ENCODE data around the gene THSD4. TPM values are rescaled to one million over a fixed set of nuclear protein-coding genes. Genes with fewer than 3 reads are reported as not detected.

THSD4 gene
- total RNA-seq, 4 donors from 2014 or later: 39.4 to 232 (median 127) TPM

GRCh38 chr15:71346464-71346863 is 231.2 kb downstream of the THSD4 start:
- no peaks in the 10 kb centered on the region for H3K27me3 ChIP-seq
- no peaks in the 10 kb centered on the region for H3K9me3 ChIP-seq
- H3K4me3 ChIP-seq: no peak overlapping the region
- no peaks in the 10 kb centered on the region for H3K4me1 ChIP-seq
- intact Hi-C loops (cut with DNase I): no loop called here
- TF ChIP-seq POLR2A (IDR thresholded peaks at IDR 0.05) (no peak), CTCF (IDR thresholded peaks at IDR 0.05) (no peak)
- WGBS, 2 donors: 92 to 93% methylated on average over 5 of the region's 5 CpGs
- no peak overlapping the region for H3K27ac ChIP-seq
- DNase-seq: no peak
- no peaks in the 10 kb centered on the region for H3K36me3 ChIP-seq

GRCh38 chr15:71348597-71348996 is 233.3 kb downstream of the THSD4 start:
- WGBS, 2 donors: 74 to 75% methylated on average over 1 of the region's 1 CpG
- Histone ChIP-seq H3K36me3 (no peaks in the 10 kb centered on the region), H3K27me3 (no peaks in the 10 kb centered on the region), H3K4me1 (peaks cover 0 to 10% (median 7%) of the 10 kb centered on the region in 3 donors), H3K4me3 (no peak overlapping the region), H3K9me3 (no peaks in the 10 kb centered on the region), H3K27ac (no peak overlapping the region)
- intact Hi-C loops (cut with DNase I): no loop called here
- TF ChIP-seq CTCF (IDR thresholded peaks at IDR 0.05): no peak
- no peak for TF ChIP-seq POLR2A (IDR thresholded peaks at IDR 0.05)
- DNase-seq: no peak

- Histone ChIP-seq H3K9me3 (no peaks in the 10 kb centered on the region), H3K36me3 (no peaks in the 10 kb centered on the region), H3K4me1 (peaks cover 0 to 17% (median 8%) of the 10 kb centered on the region in 3 donors), H3K4me3 (no peak overlapping the region), H3K27ac (no peak overlapping the region), H3K27me3 (no peaks in the 10 kb centered on the region)
- no peak for TF ChIP-seq POLR2A (IDR thresholded peaks at IDR 0.05)
- TF ChIP-seq CTCF (IDR thresholded peaks at IDR 0.05): no peak
- intact Hi-C loops (cut with DNase I): no loop called here
- WGBS, 2 donors: 75 to 92% methylated on average over 4 of the region's 4 CpGs
- DNase-seq: no peak
Observed at GRCh38 chr15:71349336-71349735, 234.1 kb downstream of the THSD4 start.

- Histone ChIP-seq H3K27ac (no peak overlapping the region), H3K9me3 (no peaks in the 10 kb centered on the region), H3K36me3 (no peaks in the 10 kb centered on the region), H3K4me1 (peaks cover 4 to 23% (median 14%) of the 10 kb centered on the region in 3 donors), H3K4me3 (no peak overlapping the region), H3K27me3 (no peaks in the 10 kb centered on the region)
- TF ChIP-seq POLR2A (IDR thresholded peaks at IDR 0.05) (no peak), CTCF (IDR thresholded peaks at IDR 0.05) (no peak)
- intact Hi-C loops (cut with DNase I): no loop called here
- no peak for DNase-seq
- WGBS, 2 donors: 81 to 85% methylated on average over 7 of the region's 7 CpGs
Observed at GRCh38 chr15:71349736-71350526, 234.7 kb downstream of the THSD4 start.

GRCh38 chr15:71350622-71351378 is 235.5 kb downstream of the THSD4 start:
- Histone ChIP-seq H3K9me3 (no peaks in the 10 kb centered on the region), H3K36me3 (no peaks in the 10 kb centered on the region), H3K27me3 (no peaks in the 10 kb centered on the region), H3K4me1 (peaks cover 5 to 31% (median 18%) of the 10 kb centered on the region in 3 donors), H3K4me3 (no peak overlapping the region), H3K27ac (no peak overlapping the region)
- intact Hi-C loops (cut with DNase I): no loop called here
- DNase-seq: no peak
- no peak for TF ChIP-seq POLR2A (IDR thresholded peaks at IDR 0.05)
- TF ChIP-seq CTCF (IDR thresholded peaks at IDR 0.05): no peak
- 93 to 95% methylated on average over 5 to 6 of the region's 7 CpGs for WGBS, 2 donors
